Astrocyte of the cerebellum (primary cell): ENCODE measurements around the gene RGS12.

Source experiments
- DNase-seq: peaks from one replicate; pipeline ENCODE4 v3.0.0-alpha.2; 2011; ENCODE audit warnings: low read depth
- H3K4me3 ChIP-seq: 2 replicates; pipeline ENCODE4 v1.5.1; 2011; ENCODE audit warnings: mild to moderate bottlenecking, low read depth, low read length, moderate library complexity
- in situ Hi-C: cut with HindIII; loops from 2 replicates; pipeline ENCODE4 v1.10.0; 2017; ENCODE audit warnings: low sequenced_read_pairs
- TF ChIP-seq, protein P1 (sequence below): IDR thresholded peaks from 2 replicates; pipeline ENCODE4 v1.5.1; 2012; ENCODE audit warnings: low read length, low read depth, moderate library complexity, mild to moderate bottlenecking; ENCODE audit errors: missing control alignments

The RGS12 gene

DNA sequence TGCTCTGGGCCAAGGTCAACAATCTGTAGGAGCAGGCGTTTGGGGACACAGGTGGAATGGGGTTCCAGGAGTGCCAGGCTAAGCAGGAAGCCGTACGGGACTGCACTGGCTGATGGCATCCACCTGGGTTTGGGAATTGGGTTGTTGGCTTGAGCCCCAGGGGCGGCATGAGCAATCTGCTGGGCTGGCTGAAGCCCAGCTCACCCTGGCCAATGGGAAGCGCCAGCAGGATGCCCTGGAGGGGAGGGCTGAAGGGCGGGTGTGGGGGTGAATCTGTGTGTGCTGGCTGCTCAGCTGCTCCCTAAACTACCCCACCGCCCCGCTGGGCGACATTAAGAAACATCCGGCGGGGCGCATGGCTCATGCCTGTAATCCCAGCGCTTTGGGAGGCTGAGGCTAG, 8.9 kb upstream of the RGS12 start:
- DNase-seq = no peak
- H3K4me3 ChIP-seq = no peak overlapping the region
- TF ChIP-seq, protein P1, sequence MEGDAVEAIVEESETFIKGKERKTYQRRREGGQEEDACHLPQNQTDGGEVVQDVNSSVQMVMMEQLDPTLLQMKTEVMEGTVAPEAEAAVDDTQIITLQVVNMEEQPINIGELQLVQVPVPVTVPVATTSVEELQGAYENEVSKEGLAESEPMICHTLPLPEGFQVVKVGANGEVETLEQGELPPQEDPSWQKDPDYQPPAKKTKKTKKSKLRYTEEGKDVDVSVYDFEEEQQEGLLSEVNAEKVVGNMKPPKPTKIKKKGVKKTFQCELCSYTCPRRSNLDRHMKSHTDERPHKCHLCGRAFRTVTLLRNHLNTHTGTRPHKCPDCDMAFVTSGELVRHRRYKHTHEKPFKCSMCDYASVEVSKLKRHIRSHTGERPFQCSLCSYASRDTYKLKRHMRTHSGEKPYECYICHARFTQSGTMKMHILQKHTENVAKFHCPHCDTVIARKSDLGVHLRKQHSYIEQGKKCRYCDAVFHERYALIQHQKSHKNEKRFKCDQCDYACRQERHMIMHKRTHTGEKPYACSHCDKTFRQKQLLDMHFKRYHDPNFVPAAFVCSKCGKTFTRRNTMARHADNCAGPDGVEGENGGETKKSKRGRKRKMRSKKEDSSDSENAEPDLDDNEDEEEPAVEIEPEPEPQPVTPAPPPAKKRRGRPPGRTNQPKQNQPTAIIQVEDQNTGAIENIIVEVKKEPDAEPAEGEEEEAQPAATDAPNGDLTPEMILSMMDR = no peak
- in situ Hi-C loops = no loop called here

DNA sequence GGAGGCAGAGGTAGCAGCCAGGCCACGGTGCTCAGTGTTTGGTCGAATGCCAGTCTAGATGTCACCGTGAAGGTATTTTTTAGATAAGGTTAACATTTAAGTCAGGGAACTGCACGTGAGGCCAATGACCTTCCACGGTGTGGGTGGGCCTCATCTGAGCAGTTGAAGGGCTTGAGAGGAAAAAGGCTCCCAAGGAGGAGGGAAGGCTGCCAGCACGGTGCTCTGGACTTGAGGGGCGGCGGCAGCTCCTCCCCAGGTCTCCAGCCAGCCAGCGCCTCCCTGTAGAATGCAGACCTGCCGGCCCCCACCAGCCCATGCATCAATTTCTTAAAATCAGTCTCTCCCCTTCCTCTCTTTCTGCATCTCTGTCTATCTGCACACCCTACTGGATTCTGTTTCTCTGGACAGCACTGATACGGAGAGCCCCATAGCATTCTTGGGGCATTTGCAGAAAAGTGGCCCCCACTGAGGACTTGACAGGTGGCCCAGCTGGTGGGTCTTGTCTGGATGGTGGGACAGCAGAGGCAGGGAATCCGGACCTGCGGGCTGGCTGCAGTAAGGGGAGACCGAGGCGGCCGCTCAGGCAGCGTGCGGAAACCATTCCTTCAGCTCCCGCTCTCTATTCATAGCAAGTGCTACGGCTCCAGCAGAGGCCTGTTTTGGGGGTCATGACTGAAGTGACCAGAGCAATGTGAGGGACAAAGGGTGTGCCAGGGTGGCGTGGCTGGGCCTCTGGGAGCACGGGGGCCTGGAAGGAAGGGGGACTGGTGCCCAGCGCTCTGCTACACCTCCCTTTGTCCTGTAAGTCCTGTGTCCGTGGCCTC, 7.9 kb upstream of the RGS12 start:
- no peak for DNase-seq
- TF ChIP-seq, protein P1 = no peak
- in situ Hi-C loops = no loop called here
- H3K4me3 ChIP-seq = no peak overlapping the region

DNA sequence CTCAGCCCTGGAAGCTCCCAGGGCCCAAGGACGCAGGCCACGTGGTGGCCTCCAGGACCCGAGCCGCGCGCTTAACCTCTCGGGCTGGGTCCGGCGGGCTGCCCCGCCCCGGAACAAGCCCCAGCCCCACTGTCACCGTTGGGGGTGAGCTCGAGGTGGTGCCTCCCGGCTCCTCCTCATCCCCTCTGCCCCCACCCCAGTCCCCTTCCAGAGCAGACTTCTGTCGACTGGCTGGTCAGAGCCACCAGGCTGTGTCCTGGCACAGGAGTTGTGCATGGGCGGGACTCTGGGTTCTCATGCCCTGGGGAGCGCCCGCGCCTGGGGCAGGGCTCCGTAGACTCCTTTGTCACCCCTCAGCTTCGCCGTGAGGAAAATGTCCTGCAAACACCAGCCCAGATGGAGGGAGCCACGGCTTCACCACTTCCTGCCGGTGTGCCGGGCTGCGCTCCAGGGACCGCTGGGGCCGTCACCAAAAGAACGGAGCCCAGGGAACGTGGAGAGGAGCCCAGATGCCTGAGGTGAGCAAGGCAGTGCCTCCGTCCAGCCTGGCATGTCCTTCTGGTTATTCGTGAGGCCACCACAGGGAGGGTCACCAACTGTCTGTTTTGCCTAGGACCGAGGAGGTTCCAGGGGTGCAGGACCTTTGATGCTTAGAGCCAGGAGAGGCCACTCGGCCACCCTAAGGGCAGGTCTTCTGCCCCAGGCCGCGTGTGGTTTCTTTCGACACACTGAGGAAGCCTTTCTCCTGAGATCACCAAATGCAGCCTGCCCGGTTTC, 7.1 kb upstream of the RGS12 start:
- in situ Hi-C loops = no loop called here
- TF ChIP-seq, protein P1 = no peak
- H3K4me3 ChIP-seq = no peak overlapping the region
- peak; percentile 70 for DNase-seq

DNA sequence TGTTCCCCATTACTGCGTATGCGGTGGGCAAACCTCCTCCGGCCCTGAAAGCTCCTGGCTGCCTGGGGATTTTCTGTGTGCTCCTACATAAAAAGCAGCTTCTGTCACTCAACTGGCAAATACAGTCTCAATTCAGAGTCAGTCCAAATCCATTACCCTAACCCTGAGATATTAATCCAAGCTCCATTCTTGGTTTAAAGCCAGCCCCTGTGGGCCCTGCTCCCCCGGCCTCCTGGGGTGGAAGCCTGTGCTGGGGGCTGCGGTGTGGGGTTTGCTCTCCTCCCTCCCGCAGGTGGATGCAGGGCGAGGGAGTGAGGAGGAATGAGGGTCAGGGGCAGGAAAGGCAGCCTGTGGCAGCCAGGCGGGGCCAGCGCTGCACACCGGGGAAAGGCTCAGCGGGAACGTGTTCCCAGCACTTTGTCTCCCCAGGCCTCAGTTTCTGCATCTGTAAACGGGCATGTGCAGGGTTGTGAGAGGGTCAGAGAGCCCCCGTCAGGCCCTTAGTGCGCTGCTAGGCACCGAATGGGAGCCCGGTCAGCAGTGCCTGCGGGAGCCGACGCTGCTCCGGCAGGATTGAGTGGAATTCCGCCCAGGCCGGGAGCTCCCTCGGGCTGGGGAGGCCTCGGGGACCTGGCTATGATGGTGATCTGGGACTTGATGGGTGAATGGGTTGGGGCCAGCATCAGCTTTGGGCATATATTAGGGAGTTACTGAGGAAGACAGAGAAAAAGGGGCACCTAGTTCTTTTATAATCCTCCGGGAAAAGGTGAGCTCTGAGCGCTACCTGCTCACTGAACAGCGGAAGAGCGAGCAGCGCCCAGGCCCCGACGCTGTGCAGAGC, 6.3 kb upstream of the RGS12 start:
- in situ Hi-C loops = no loop called here
- TF ChIP-seq, protein P1 = no peak
- DNase-seq = peak; percentile 84
- H3K4me3 ChIP-seq = no peak overlapping the region

DNA sequence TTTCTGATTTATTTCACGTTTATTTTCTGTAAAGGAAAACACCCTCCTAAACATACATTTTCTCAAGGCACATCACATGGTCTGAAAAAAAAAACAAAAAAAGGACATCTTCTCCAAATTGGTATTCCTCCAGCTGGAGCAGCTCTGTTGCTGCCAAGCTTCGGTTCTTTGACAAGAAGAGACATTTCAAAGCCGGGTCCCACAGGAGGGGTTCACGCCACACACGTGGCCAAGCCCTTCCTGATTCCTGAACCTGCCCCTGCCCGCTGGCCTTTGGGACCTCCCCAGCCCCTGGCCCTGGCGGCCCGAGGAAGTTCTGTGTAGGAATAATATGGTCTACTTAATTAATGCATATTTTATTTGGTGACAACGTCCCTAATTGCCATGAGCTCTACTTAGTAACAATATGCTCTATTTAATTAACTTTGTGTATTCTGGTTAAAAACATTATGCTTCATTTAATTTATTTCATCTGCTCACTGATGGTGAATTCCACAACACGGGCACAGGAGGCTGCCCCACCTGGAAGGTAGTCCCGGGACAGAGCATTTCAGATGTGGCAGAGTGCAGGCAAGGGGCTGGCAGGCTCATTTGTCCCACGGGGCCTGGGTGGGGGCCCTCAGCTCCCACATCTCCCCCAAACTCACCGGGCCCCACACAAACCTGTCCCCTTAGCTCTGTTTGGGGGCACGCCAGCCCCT, 5.4 kb upstream of the RGS12 start:
- TF ChIP-seq, protein P1 = no peak
- in situ Hi-C loops = no loop called here
- H3K4me3 ChIP-seq = no peak overlapping the region
- DNase-seq = no peak

DNA sequence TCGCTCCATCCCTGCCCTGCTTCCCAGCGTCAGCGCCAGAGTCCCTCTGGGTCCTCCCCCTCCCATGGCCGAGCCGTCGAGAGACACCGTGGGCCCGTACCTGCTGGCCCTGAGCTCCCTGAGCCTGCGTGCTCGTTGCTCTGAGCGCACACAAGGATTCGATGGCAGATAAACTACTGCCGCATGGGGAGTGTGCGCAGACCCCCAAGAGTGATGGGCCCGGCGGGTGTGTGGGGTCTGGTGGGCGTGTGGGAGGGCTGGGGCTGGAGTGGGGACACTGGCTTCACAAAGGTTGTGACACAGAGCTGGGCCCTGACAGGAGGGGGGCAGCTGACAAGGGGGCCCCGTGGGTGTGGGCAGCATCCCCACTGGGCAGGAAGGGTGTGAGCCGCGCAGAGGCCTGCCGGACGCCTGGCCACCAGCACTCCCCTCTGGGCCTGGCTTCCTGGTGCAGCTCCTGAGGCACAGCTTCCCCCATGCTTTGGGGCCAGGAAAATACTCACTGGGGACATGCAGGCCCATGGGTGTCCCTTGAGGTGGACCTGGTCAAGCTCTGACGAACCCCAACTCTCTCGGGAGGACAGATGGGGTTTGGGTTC, 4.8 kb upstream of the RGS12 start:
- TF ChIP-seq, protein P1 = no peak
- no peak for DNase-seq
- no peak overlapping the region for H3K4me3 ChIP-seq
- in situ Hi-C loops = no loop called here
